HG02759 (cell line): Measurements from ENCODE around the gene AHCYL2.
"Not testable (repeated sequence)": the region's sequence is repeated elsewhere in the genome, so short reads cannot be mapped to it uniquely, and the experiment has no call there.

Source experiments
- ATAC-seq: cut with Tn5 transposase; IDR thresholded peaks from one replicate; pipeline ENCODE4 v1.9.1; 2021; ENCODE audit warnings: mild to moderate bottlenecking, moderate library complexity; ENCODE audit not compliant: unreplicated experiment

Gene AHCYL2

GRCh38 chr7:129282865-129283264 is 58.0 kb downstream of the AHCYL2 start:
- ATAC-seq = no peak

DNA sequence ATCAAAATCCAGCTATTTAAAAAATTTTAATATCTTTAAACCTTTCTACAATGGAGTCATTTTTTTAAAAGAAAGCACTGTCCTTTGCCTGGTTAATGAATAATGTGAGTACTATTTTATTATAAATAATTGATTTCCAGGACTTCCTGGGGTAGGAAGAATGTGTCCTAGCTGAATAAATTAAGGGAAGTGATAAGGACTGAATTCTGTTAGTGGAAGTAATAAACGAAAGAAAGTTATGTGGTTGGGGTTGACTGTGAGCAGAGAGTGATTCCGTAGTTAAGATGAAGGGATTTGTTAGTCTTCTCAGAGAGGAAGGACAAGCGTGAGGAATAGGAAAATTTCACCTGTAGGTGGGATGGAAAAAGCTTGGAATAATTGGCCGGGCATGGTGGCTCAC is 59.1 kb downstream of the AHCYL2 start:
- ATAC-seq = no peak

- ATAC-seq = no peak
Observed at GRCh38 chr7:129285111-129285510, 60.3 kb downstream of the AHCYL2 start.

DNA sequence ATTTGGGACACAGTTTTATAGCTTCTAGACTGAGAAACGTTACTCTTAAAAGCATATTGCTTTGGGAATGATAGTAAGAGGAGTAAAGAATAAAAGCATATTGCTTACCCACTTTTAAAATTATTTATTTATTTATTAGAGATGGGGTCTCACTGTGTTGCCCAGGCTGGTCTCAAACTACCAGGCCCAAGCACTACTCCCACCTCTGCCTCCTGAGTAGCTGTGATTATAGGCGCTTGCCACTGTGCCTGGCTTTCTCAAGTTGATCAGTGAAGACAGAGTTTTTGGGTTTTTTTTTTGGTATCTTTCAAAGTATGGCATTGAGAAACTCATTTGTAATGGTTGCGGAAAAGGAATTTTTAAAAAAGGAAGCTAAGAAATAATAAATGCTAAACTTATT is 68.0 kb downstream of the AHCYL2 start:
- no peak for ATAC-seq

GRCh38 chr7:129295015-129295423 is 70.2 kb downstream of the AHCYL2 start:
- no peak for ATAC-seq

GRCh38 chr7:129298268-129298893 is 73.6 kb downstream of the AHCYL2 start:
- no peak for ATAC-seq

GRCh38 chr7:129299889-129300288 is 75.1 kb downstream of the AHCYL2 start:
- ATAC-seq = no peak

GRCh38 chr7:129300299-129300698 is 75.5 kb downstream of the AHCYL2 start:
- not testable (repeated sequence) for ATAC-seq

- no peak for ATAC-seq
Observed at GRCh38 chr7:129307592-129307991, 82.8 kb downstream of the AHCYL2 start.

DNA sequence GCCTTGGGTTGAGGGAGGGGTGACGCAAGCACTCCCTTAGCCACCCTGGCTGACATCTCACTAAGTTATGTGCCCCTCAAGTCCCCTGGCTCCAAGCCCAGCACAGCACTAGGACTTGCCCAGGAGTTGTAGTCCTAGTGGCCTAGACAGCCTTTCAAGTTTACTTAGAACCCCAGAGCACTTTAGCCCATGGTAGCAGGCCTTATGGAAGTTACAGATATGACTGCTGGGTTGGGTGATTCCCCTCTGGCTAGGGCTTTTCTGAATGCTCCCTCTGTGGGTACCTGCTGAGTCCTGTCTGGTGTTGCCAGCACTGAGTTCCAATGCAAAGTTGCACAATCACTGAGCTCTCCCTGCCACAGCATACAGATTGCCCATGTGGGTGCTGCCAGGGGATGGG is 83.2 kb downstream of the AHCYL2 start:
- ATAC-seq = no peak

GRCh38 chr7:129311429-129311828 is 86.6 kb downstream of the AHCYL2 start:
- ATAC-seq = no peak

DNA sequence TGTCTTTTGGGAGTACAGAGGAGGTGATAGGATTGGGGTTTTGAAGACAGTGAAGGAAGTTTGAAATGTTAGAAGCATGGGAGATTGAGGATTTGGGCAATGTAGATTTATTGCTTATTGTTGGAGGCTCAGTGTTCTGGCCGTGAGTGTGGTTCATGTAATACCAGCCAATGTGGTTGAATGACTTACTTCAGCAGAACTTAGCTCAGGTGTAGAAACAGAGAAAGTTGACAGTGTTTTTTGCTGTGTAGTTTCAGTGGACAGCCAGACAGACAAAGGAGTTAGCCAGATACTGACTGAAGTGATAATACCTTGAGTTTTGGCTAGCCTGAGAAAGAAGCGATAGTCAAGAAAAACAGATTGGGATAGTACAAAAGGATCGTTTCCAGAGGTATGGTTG is 88.5 kb downstream of the AHCYL2 start:
- no peak for ATAC-seq

- ATAC-seq = no peak
Observed at GRCh38 chr7:129315960-129316359, 91.1 kb downstream of the AHCYL2 start.

DNA sequence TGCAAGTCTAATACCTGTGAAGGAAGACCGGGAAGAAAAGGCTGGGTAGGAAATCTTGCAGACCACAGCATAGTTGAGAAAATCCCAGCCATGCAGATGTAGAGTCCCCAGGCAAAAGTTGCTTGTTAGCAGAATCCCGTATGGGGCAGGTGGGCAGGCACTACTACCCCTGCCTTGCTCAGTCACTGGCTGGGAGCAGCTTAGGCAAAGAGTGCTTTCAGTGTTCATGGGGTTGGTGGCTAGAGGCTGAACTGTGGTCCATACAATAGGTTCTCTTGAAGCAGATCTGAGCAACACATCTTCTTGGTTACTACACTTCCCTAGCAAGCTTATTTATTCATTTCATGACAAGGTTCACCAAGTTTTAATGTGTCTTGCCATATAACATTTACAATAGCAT is 92.6 kb downstream of the AHCYL2 start:
- no peak for ATAC-seq

- ATAC-seq = no peak
Observed at GRCh38 chr7:129327076-129327475, 102.2 kb downstream of the AHCYL2 start.

- ATAC-seq = no peak
Observed at GRCh38 chr7:129332254-129333035, 107.6 kb downstream of the AHCYL2 start.

GRCh38 chr7:129334473-129334872 is 109.6 kb downstream of the AHCYL2 start:
- no peak for ATAC-seq

DNA sequence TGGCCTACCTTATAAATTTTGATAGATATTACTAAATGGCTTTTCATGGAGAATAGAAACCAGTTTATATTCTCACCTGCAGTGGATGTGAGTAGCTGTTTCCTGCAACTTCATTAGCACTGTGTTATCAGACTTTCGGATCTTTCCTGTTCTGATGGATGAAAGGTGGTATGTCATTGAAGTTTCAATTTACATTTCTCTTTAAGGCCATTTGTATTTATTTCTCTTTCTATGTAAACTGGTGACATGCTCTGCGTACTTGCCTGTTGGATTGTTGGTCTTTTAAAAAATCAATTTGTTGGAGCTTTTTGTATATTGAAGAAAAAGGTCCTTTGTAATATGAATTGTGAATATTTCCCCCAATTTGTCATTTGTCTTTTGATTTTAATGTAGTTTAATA is 113.6 kb downstream of the AHCYL2 start:
- no peak for ATAC-seq

GRCh38 chr7:129341212-129341611 is 116.4 kb downstream of the AHCYL2 start:
- ATAC-seq = no peak

GRCh38 chr7:129341816-129342806 is 117.3 kb downstream of the AHCYL2 start:
- ATAC-seq = no peak

DNA sequence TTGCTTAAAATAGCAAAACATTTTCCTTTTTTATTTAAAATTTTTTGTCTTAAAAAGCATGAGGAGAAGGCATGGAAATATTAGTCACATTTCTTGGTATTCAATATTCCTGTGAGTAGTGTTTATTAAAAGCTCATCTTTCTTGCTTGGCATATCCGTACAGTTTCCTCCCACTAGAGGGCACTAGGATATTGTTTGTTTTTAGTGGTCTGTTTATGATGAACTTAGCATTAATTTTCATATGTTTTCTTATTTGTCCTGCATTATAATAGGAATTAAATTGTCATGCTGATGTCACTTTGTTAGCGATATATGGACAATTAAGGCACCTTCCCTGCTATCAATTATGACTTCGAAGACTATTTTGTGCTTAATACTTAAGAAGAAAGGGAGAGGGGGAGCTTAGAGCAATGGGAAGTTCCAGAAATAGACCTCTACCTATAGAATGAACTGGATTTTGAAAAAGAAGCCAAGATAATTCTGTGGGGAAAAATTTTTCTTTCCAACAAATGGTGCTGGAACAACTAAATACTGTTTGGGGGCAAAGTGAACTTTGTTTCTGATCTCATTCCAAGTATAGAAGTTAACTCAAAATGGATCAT is 118.4 kb downstream of the AHCYL2 start:
- no peak for ATAC-seq
